Left ventricle myocardium superior (tissue), 1 donor: Measurements from ENCODE around the gene IBA57. TPM values are rescaled to one million over a fixed set of nuclear protein-coding genes. Genes with fewer than 3 reads are reported as not detected.
"Not testable (repeated sequence)": the region's sequence is repeated elsewhere in the genome, so short reads cannot be mapped to it uniquely, and the experiment has no call there.

Experiments used
- ATAC-seq: fragments of 200-7000 bp; cut with Tn5 transposase; one replicate; pipeline ENCODE4 v1.9.1; 2020; ENCODE audit warnings: mild to moderate bottlenecking, moderate library complexity
- DNase-seq: peaks from one replicate; pipeline ENCODE4 v3.0.0-alpha.2; 2020
- intact Hi-C: fragments of 100-400 bp; cut with micrococcal nuclease; formaldehyde crosslinking; loops from one replicate; pipeline ENCODE4 v1.11.0; 2022
- total RNA-seq: library from RNA; stranded (reverse); fragmentation: NEBNext Ultra II Directional; extraction: Animal tissue kit (Norgen Biotek cat#: 25700); gene quantifications from one replicate; pipeline ENCODE4 v1.2.1, GENCODE V29; 2021
- donor health status: DM: no; HTN: yes; CAD: no; lungs with severe emphysema.

The IBA57 gene
- total RNA-seq, 1 donor from 2014 or later: 11.2 TPM

DNA sequence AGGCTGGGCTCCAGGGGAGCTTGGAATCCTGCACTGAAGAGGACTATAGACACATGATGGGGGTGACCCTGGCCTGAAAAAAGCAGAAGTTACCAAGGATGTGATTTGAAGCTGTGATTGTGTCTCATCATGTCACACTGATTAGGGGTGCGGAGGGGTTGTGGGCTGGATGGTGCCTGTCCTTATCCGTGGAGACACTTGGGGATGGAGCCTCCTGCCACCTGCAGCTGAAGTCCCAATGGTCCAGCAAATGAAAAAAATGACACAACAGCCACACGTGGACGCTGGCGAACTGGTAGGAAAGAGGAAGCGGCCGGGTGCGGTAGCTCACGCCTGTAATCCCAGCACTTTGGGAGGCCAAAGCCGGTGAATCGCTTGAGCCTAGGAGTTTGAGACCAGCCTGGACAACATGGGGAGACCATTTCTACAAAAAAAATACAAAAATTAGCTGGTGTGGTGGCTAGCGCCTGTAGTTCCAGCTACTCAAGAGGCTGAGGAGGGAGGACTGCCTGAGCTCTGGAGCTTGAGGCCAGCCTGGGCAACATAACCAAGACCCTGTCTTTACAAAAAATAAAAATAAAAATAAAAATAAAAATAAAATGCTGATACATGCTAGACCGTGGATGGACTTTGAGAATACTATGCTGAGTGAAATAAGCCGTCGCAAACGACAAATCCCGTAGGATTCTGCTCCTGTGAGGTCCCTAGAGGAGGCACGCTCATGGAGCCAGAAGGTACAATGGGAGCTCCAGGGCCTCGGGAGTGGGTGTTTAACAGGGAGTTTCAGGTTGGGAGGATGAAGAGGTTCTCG lies 838 bp upstream of the IBA57 start:
- DNase-seq (peak; percentile 35), ATAC-seq (no peak)
- intact Hi-C loops: no loop called here

GRCh38 chr1:228166170-228166936 lies 749 bp downstream of the IBA57 start:
- intact Hi-C loops: no loop called here
- peak; percentile 41 for ATAC-seq
- DNase-seq: peak; percentile 74

- no peak for DNase-seq
- ATAC-seq: no peak
- intact Hi-C loops: no loop called here
Observed at GRCh38 chr1:228168563-228169270, 3.1 kb downstream of the IBA57 start.

DNA sequence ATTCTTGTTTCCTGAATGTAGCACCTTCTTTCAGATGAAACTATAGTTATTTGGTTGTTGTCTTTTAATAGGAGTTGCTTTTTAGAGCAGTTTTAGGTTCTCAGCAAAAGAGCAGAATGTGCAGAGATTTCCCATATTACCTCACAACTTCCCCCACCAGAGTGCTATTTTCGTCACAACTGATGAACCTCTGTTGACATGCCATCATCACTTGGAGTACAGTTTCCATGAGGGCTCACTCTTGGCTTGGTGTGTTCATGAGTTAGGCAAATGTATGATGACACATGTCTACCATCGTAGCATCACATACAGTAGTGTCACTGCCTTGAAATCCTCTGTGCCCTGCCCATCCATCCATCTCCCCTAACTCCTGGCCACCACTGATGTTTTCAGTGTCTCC lies 3.7 kb downstream of the IBA57 start:
- ATAC-seq: no peak
- intact Hi-C loops: no loop called here
- DNase-seq: no peak

GRCh38 chr1:228170666-228171065 lies 5.1 kb downstream of the IBA57 start:
- ATAC-seq (no peak), DNase-seq (no peak)
- intact Hi-C loops: no loop called here

DNA sequence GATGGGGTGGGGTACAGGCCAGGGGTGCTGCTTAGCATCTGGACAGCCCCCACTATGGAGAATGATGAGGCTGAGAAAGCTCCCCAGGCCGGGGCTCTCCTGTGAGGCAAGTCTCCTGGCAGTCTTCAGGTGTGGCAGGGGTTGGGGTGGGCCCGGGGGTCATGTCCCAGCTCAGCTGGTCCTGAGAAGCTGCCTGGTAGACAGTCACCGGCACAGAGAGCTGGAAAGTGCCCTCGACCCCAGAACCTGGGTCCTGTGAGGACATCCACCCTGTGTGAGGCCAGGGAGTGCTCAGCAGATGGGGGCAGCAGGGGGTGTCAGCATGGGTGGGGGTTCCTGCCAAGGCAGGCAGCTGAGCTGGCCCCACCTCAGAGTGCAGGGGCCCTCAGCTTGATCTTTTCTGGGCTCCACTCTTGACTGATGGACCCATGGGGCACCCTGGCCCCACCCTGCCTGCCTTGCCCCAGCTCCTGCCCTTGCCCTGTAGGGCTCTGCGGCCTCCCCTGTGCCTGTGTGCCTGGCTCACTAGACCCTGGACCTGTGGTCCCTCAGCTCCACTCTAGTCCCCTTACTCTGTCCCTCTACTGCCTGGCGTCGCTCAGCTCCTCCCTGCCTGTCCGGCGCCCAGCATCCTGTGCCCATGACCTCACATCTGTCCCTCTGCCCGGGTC lies 5.8 kb downstream of the IBA57 start:
- ATAC-seq: no peak
- DNase-seq: no peak
- intact Hi-C loops: no loop called here

GRCh38 chr1:228172591-228173527 lies 7.3 kb downstream of the IBA57 start:
- DNase-seq (no peak), ATAC-seq (no peak)
- intact Hi-C loops: no loop called here

DNA sequence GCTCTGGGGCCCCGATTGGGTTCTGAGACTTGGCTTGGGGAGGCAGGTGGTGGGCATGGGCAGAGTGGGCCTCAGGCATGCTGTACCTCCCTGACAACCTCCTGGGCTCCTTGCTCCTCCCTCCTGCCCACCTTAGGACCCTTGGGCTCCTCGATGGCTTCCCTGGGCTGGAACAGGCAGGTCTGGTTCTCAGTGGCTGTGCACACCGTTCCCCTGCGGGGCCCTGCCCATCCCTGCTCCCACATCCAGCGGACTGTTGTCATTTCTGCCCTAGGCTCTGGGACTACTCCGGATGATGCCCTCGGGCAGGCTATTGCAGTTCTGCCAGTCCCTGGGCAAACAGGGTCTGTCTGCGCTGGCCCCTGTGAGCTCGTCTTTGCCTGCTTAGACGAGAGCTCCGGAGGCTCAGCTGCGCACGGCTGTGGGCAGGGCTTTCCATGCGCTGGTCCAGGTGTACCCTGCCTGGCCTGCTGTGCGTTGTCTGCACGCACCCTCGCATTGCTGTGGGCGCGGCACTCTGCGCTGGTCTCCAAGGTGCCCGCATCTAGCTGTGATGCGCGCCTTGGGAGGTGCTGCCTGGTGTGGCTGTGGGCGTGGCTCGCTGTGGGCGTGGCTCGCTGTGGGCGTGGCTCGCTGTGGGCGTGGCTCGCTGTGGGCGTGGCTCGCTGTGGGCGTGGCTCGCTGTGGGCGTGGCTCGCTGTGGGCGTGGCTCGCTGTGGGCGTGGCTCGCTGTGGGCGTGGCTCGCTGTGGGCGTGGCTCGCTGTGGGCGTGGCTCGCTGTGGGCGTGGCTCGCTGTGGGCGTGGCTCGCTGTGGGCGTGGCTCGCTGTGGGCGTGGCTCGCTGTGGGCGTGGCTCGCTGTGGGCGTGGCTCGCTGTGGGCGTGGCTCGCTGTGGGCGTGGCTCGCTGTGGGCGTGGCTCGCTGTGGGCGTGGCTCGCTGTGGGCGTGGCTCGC lies 8.2 kb downstream of the IBA57 start:
- DNase-seq, ATAC-seq, intact Hi-C loops: not testable (repeated sequence)

GRCh38 chr1:228174482-228175315 lies 9.1 kb downstream of the IBA57 start:
- DNase-seq: no peak
- intact Hi-C loops: no loop called here
- peak; percentile 13 for ATAC-seq

- no peak for DNase-seq
- ATAC-seq: no peak
- intact Hi-C loops: no loop called here
Observed at GRCh38 chr1:228175316-228176023, 9.9 kb downstream of the IBA57 start.

DNA sequence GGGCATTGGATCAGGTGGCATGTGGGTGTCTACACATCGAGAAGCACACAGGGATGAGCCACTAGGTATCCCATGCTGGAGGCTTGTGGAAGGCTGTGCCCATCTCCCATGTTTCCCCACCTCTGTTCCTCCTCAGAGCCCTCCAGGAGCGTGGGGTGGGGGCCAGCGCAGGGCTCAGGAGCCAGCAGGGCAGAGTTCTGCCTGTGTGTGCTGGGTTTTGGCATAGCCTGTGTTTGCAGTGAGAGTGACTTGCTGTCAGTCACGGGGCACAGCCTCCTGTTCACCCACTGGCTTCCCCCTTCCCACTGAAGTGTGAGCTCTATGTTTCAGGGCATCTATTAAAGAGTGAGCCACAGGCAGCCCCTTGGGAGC lies 10.4 kb downstream of the IBA57 start:
- ATAC-seq (peak; percentile 61), DNase-seq (no peak)
- intact Hi-C loops: no loop called here

DNA sequence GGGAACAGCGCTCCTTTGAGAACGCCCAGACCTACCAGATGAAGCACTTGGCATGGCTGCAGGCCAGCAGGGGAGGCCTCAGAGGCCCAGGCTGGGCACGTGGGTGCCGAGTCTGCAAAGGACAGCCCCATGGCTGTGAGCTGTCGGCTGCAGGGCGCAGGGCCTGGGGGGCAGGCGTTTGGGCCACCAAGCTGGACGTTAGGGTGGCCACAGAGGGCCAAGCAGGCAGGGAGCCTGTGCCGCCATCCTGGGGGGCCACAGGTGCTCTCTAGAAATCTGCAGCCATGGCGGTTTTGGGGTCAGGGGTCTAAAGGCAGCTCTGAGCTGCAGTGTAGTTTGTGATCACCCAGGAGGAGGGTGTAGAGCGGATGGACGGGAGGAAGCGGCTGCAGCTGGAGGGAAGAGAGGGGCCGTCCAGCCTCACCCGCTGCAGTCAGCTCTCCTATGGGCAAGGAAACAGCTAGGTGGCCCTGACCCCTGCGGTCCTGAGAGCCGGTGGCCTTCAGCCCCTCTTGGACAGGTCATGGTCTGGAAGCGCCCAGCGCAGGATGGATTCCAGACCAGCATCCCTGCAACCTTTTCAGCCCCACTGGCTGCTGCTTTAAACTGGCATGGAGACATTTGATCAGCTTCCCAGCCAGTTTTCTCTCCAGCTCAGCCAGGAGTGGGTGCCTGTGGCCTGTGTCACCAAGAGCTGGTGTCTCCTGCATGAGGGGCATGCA lies 11.0 kb downstream of the IBA57 start:
- DNase-seq (peak; percentile 80), ATAC-seq (peak; percentile 84)
- intact Hi-C loops: no loop called here

GRCh38 chr1:228177183-228177475 lies 11.5 kb downstream of the IBA57 start:
- intact Hi-C loops: no loop called here
- DNase-seq (no peak), ATAC-seq (no peak)

DNA sequence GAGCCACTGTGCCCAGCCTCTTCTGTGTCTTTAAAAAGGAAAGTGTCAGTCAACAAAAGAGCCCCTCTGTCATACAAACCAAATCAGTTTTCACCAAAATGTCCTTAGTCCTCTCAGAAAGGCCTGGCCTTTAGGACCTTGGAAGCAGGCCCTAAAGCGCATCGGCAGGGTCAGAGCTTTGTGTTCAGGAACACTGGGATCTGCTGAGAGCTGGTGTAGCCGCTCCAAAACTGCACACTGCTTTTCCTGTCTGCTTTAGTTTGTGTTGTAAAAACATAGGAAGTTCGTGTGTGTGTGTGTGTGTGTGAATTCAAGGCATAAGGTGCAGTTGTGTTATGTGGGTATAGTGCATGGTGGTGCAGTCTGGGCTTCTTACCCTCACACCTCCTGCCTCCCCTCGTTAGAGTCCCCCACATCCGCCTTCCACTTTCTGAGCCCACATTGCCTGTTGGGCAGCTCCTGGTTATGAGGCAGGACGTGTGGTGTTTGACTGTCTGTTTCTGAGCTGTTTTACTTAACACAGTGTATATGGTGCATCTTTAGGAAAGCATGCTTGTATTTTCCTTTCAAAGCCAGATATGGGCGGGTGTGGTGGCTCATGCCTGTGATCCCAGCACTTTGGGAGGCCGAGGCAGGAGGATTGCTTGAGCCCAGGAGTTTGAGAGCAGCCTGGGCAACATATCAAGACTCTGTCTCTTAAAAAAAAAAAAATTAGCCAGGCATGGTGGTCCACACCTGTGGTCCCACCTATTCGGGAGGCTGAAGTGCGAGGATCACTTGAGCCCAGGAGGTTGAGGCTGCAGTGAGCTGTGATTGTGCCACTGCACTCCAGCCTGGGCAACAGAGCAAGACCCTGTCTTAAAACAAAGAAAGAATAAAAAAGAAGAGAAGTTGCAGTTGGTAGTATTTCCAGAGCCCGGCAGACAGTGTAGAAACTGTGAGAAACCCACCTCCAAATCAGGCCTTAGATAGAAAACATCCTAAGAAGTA lies 12.4 kb downstream of the IBA57 start:
- no peak for DNase-seq
- no peak for ATAC-seq
- intact Hi-C loops: no loop called here
